Measurements from ENCODE around the gene CCBE1.

CCBE1 gene

DNA sequence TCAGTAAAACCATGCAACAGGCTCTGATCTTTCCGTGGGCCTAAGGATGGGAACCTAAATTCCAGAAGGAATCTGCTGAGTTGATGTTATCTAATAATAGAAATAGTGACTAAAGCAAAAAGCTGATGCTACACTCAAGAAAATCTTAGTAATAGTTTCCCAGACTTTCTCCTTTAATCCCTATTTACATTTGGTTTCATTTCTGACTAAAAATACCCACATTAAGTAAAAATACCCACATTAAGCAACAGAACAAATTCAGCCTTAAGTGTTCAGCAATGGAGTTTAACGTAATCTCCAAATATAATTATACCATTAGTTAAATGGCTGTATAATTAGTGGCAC lies 50.3 kb downstream of the CCBE1 start:
- H3K4me3 ChIP-seq (replicated peaks; ENCODE audit: low read depth, low read length) = no peak overlapping the region
- TF ChIP-seq, protein P1, sequence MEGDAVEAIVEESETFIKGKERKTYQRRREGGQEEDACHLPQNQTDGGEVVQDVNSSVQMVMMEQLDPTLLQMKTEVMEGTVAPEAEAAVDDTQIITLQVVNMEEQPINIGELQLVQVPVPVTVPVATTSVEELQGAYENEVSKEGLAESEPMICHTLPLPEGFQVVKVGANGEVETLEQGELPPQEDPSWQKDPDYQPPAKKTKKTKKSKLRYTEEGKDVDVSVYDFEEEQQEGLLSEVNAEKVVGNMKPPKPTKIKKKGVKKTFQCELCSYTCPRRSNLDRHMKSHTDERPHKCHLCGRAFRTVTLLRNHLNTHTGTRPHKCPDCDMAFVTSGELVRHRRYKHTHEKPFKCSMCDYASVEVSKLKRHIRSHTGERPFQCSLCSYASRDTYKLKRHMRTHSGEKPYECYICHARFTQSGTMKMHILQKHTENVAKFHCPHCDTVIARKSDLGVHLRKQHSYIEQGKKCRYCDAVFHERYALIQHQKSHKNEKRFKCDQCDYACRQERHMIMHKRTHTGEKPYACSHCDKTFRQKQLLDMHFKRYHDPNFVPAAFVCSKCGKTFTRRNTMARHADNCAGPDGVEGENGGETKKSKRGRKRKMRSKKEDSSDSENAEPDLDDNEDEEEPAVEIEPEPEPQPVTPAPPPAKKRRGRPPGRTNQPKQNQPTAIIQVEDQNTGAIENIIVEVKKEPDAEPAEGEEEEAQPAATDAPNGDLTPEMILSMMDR (IDR thresholded peaks at IDR 0.05; ENCODE audit: low read length, missing control alignments) = no peak
- no peak for DNase-seq (ENCODE audit: low read depth)

DNA sequence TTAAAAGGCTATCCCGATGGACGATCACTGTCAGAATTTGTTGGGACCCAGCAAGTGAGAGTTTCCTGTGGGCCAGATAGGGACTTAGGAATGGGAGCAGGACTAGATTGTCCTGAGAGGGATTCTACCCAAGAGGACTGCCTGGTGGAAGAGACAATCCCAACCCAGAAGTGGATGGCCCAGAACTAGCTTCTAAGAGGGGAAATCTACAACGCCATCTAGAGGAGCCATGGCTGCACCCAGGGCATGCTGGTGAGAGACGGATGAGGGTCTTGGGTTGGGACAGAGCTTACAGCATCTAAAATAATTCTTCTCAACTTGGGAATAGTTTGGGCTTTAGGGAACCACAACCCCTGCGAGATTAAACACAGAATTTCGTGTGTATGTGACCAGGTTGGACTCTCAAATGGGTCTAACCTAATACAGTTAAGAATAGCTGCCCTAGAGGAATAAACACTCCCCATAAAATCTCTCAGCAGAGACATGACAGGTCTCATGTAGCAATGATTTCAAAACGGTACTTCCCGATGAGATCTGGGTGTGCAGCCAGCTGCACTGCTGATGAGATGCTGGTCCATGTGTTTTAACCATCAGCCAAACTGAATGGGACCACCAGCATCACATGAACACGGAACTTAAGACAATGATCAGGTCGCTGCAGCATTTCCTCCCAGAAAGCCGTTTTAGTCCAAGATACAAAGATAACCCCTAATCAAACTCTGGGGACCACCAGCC lies 50.8 kb downstream of the CCBE1 start:
- TF ChIP-seq, protein P1 (IDR thresholded peaks at IDR 0.05; ENCODE audit: low read length, missing control alignments) = no peak
- DNase-seq (ENCODE audit: low read depth) = no peak

DNA sequence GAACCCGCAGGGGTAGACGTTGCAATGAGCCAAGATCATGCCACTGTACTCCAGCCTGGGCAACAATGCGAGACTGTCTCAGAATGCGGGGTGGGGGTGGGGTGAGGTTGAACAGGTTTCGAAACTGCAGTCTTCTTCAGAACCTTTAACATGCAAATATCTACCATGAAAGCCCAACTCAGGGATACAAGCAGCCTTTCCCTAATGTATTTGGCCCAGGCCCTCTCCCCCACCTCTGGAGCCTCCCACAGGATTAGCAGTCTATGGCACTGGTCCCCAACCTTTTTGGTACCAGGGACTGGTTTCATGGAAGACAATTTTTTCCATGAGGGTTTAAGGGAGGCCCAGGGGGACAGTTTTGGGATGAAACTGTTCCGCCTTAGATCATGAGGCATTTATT lies 53.5 kb downstream of the CCBE1 start:
- H3K4me3 ChIP-seq (replicated peaks; ENCODE audit: low read depth, low read length) = no peak overlapping the region
- no peak for DNase-seq (ENCODE audit: low read depth)
- TF ChIP-seq, protein P1 (IDR thresholded peaks at IDR 0.05; ENCODE audit: low read length, missing control alignments) = no peak

More for the DNA sequence above, 50.8 kb downstream of the CCBE1 start:
- no peak overlapping the region for H3K4me3 ChIP-seq (replicated peaks; ENCODE audit: low read depth, low read length)

DNA sequence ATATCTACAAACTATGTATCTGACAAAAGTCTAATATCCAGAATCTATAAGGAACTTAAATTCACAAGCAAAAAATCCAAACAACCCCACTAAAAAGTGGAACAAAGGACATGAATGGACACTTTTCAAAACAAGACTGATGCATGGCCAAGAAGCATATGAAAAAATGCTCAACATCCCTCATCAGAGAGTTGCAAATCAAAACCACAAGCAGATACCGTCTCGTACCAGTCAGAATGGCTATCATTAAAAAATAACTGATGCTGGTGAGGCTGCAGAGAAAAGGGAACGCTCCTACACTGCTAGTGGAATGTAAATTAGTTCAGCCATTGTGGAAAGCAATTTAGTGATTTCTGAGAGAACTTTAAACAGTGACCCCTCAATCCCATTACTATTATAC lies 56.5 kb downstream of the CCBE1 start:
- no peak overlapping the region for H3K4me3 ChIP-seq (replicated peaks; ENCODE audit: low read depth, low read length)
- TF ChIP-seq, protein P1 (IDR thresholded peaks at IDR 0.05; ENCODE audit: low read length, missing control alignments) = no peak
- DNase-seq (ENCODE audit: low read depth) = no peak

DNA sequence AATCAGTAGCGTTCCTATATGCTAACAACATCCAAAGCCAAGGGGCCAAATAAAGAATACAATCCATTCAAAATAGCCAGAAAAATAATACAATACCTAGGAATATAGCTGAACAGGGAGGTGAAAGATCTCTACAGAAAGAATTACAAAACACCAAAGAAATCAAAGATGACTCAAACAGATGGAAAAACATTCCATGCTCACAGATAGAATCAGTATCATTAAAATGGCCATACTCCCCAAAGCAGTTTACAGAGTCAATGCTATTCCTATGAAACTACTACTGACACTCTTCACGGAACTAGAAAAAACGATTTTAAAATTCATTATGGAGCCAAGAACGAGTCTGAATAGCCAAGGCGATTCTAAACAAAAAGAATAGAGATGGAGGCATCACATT lies 57.4 kb downstream of the CCBE1 start:
- no peak for DNase-seq (ENCODE audit: low read depth)
- no peak overlapping the region for H3K4me3 ChIP-seq (replicated peaks; ENCODE audit: low read depth, low read length)
- TF ChIP-seq, protein P1 (IDR thresholded peaks at IDR 0.05; ENCODE audit: low read length, missing control alignments) = no peak

DNA sequence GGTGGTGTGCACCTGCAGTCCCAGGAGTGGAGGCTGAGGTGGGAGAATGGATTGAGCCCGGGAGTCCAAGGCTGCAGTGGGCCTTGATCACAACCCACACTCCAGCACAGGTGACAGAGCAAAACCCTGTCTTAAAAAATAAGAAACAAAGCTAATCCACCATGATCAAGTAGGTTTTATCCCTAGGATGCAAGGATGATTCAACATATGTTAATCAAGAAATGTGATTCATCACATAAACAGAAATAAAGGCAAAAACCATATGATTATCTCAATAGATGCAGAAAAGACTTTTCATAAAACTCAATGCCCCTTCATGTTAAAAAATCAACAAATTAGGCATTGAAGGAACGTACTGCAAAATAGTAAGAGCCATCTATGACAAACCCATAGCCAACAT lies 58.1 kb downstream of the CCBE1 start:
- no peak for DNase-seq (ENCODE audit: low read depth)
- no peak overlapping the region for H3K4me3 ChIP-seq (replicated peaks; ENCODE audit: low read depth, low read length)
- TF ChIP-seq, protein P1 (IDR thresholded peaks at IDR 0.05; ENCODE audit: low read length, missing control alignments) = no peak

DNA sequence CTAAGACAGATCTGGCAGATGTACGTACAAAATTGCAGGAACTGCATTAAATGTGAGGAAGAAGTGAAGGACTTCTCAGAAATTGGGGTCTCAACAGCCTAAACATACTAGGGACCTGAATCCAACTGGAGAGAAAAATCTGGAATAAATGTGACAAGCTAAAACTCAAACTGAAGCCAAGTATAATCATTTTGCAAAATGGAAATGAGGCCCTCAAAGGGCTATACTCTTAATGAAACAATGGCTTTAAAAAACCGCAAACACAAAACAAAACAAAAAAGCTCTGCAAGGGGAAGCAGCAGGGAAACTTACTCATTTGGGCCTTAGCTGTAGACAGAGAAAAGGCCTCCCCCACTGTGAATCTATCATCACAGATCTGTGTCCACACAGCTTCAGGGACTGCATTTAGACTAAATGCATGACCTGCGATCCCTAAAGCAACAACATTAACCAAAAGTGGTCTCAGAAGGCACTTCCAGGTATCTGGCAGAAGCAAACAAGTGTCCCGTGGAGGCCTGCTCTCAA lies 63.2 kb downstream of the CCBE1 start:
- no peak overlapping the region for H3K4me3 ChIP-seq (replicated peaks; ENCODE audit: low read depth, low read length)
- TF ChIP-seq, protein P1 (IDR thresholded peaks at IDR 0.05; ENCODE audit: low read length, missing control alignments) = no peak

More for the DNA sequence above, 63.2 kb downstream of the CCBE1 start:
- peak; percentile 35 for DNase-seq (ENCODE audit: low read depth)

Data from fibroblast of pulmonary artery (primary cell).